H1 (cell line): Measurements from ENCODE around the gene ARRDC2. TPM values are rescaled to one million over a fixed set of nuclear protein-coding genes. Genes with fewer than 3 reads are reported as not detected.

Experiments used
- CTCF ChIA-PET: fragments of 300-600 bp; sonication (Branson Sonifier 250); formaldehyde crosslinking; loops from one replicate; lab custom pipeline; 2021; ENCODE audit not compliant: partially characterized antibody; lab: Charles Lee
- POLR2A ChIA-PET: fragments of 300-600 bp; sonication (Branson Sonifier 250); formaldehyde crosslinking; loops from one replicate; lab custom pipeline; 2021; ENCODE audit warnings: inconsistent platforms; ENCODE audit not compliant: partially characterized antibody; lab: Charles Lee
- DNase-seq, 2 experiments: peaks; one replicate each; pipeline versions ENCODE4 v3.0.0 to v3.0.0-alpha.2; 2010 to 2022; ENCODE audit warnings: low spot score in 2 of 2, low read depth in 1 of 2, mixed read lengths in 1 of 2
- FAIRE-seq: peaks from 2 replicates; lab custom pipeline; 2011; peaks lifted over from hg19 to GRCh38; lab: Jason Lieb, UNC
- H2AFZ ChIP-seq: 2 replicates; pipeline ENCODE4 v1.8.1; 2012; ENCODE audit warnings: low read length, inconsistent platforms
- H2AK5ac ChIP-seq: 2 replicates; pipeline ENCODE4 v1.6.1; 2013; ENCODE audit warnings: low read depth, low read length
- H2BK120ac ChIP-seq: replicated peaks from 2 replicates; pipeline ENCODE3; 2013; ENCODE audit warnings: low read depth, low read length, inconsistent platforms
- H2BK12ac ChIP-seq: 2 replicates; pipeline ENCODE4 v1.6.1; 2013; ENCODE audit warnings: low read depth, low read length
- H2BK15ac ChIP-seq: 2 replicates; pipeline ENCODE4 v1.6.1; 2013; ENCODE audit warnings: low read length
- H2BK20ac ChIP-seq: 2 replicates; pipeline ENCODE4 v1.6.1; 2013; ENCODE audit warnings: low read length
- H2BK5ac ChIP-seq: 2 replicates; pipeline ENCODE4 v1.6.1; 2013; ENCODE audit warnings: low read depth, low read length
- H3K14ac ChIP-seq: 2 replicates; pipeline ENCODE4 v1.6.1; 2013; ENCODE audit warnings: inconsistent platforms; ENCODE audit not compliant: insufficient read length
- H3K18ac ChIP-seq: 2 replicates; pipeline ENCODE4 v1.6.1; 2013; ENCODE audit warnings: low read length; ENCODE audit errors: extremely low read depth
- H3K23ac ChIP-seq: 2 replicates; pipeline ENCODE4 v1.6.1; 2013; ENCODE audit warnings: inconsistent platforms; ENCODE audit not compliant: insufficient read length
- H3K23me2 ChIP-seq: 2 replicates; pipeline ENCODE4 v1.6.1; 2013; ENCODE audit warnings: low read depth, low read length
- H3K27ac ChIP-seq: 2 replicates; pipeline ENCODE4 v1.6.1; 2011; ENCODE audit warnings: low read depth, low read length, inconsistent platforms
- H3K27me3 ChIP-seq, 4 experiments: replicated peaks in 1 of 4; 1 replicate in 1 of 4; 2 replicates in 3 of 4; pipeline versions ENCODE4 v1.6.1 to v1.8.1; 2011 to 2013; ENCODE audit warnings: low read length in 3 of 4, mild to moderate bottlenecking in 3 of 4, inconsistent platforms in 2 of 4, mixed read lengths in 2 of 4, moderate library complexity in 1 of 4; ENCODE audit not compliant: control insufficient read depth in 3 of 4, insufficient read depth in 3 of 4; ENCODE audit errors: extremely low read depth in 1 of 4
- H3K36me3 ChIP-seq, 4 experiments: 2 replicates each; pipeline versions ENCODE4 v1.6.1 to v1.8.1; 2011 to 2013; ENCODE audit warnings: mild to moderate bottlenecking in 4 of 4, low read length in 3 of 4, moderate library complexity in 2 of 4, control low read depth in 1 of 4, inconsistent platforms in 1 of 4; ENCODE audit not compliant: insufficient read depth in 4 of 4, control insufficient read depth in 2 of 4
- H3K4ac ChIP-seq: replicated peaks from 2 replicates; pipeline ENCODE3; 2013; ENCODE audit warnings: low read length, low read depth, mixed read lengths, inconsistent platforms; ENCODE audit not compliant: insufficient read length
- H3K4me1 ChIP-seq, 4 experiments: replicated peaks in 1 of 4; 1 replicate in 1 of 4; 2 replicates in 3 of 4; pipeline versions ENCODE4 v1.6.1 to v1.8.1; 2011 to 2013; ENCODE audit warnings: low read length in 3 of 4, inconsistent platforms in 2 of 4, mixed read lengths in 1 of 4; ENCODE audit not compliant: insufficient read depth in 4 of 4, control insufficient read depth in 3 of 4
- H3K4me2 ChIP-seq, 2 experiments: 2 replicates each; pipeline versions ENCODE4 v1.6.1 to v1.8.1; 2011 to 2013; ENCODE audit warnings: low read depth in 2 of 2, low read length in 2 of 2, control low read depth in 1 of 2, inconsistent platforms in 1 of 2, mild to moderate bottlenecking in 1 of 2; ENCODE audit not compliant: insufficient read depth in 1 of 2
- H3K4me3 ChIP-seq, 4 experiments: fragments of 200-600, 300-600 bp in 1 of 4; sonication (generic), shearing (Covaris generic), sonication (Bioruptor Twin) in 1 of 4; 2 replicates each; pipeline versions ENCODE4 v1.5.1 to v1.8.1; 2011 to 2016; ENCODE audit warnings: low read length in 4 of 4, low read depth in 3 of 4, control low read depth in 2 of 4, inconsistent platforms in 2 of 4, mild to moderate bottlenecking in 2 of 4, mixed read lengths in 1 of 4, moderate library complexity in 1 of 4; ENCODE audit not compliant: insufficient read depth in 2 of 4; ENCODE audit errors: extremely low read depth in 1 of 4
- H3K56ac ChIP-seq: replicated peaks from 2 replicates; pipeline ENCODE3; 2013; ENCODE audit warnings: low read depth, mild to moderate bottlenecking, mixed read lengths, low read length, inconsistent platforms; ENCODE audit not compliant: insufficient read length
- H3K79me1 ChIP-seq: 2 replicates; pipeline ENCODE4 v1.6.1; 2013; ENCODE audit warnings: low read depth, low read length, control low read depth
- H3K79me2 ChIP-seq, 2 experiments: 2 replicates each; pipeline versions ENCODE4 v1.6.1 to v1.8.1; 2012 to 2013; ENCODE audit warnings: low read length in 2 of 2, mild to moderate bottlenecking in 2 of 2, inconsistent platforms in 1 of 2; ENCODE audit not compliant: insufficient read depth in 2 of 2, control insufficient read depth in 1 of 2
- H3K9ac ChIP-seq, 4 experiments: replicated peaks in 1 of 4; 1 replicate in 1 of 4; 2 replicates in 3 of 4; pipeline versions ENCODE4 v1.6.1 to v1.8.1; 2011 to 2013; ENCODE audit warnings: low read depth in 3 of 4, low read length in 3 of 4, control low read depth in 2 of 4, mild to moderate bottlenecking in 2 of 4, moderate library complexity in 2 of 4, inconsistent platforms in 1 of 4; ENCODE audit errors: extremely low read depth in 1 of 4
- H3K9me3 ChIP-seq, 2 experiments: 2 replicates each; pipeline versions ENCODE4 v1.6.1 to v1.8.1; 2012 to 2013; ENCODE audit warnings: mild to moderate bottlenecking in 2 of 2, moderate library complexity in 2 of 2, control low read depth in 1 of 2, inconsistent platforms in 1 of 2, low read depth in 1 of 2, low read length in 1 of 2, mixed read lengths in 1 of 2; ENCODE audit not compliant: insufficient read depth in 2 of 2
- H4K20me1 ChIP-seq, 2 experiments: replicated peaks in 1 of 2; 2 replicates each; pipeline versions ENCODE3 to v1.8.1; 2011 to 2013; ENCODE audit warnings: inconsistent platforms in 2 of 2, low read length in 2 of 2, mild to moderate bottlenecking in 1 of 2; ENCODE audit not compliant: insufficient read depth in 2 of 2, control insufficient read depth in 1 of 2
- H4K5ac ChIP-seq: 2 replicates; pipeline ENCODE4 v1.6.1; 2013; ENCODE audit warnings: low read length, low read depth, mixed read lengths, inconsistent platforms; ENCODE audit not compliant: insufficient read length
- H4K8ac ChIP-seq: 2 replicates; pipeline ENCODE4 v1.8.0; 2013; ENCODE audit warnings: mild to moderate bottlenecking, moderate library complexity, low read length, inconsistent platforms; ENCODE audit not compliant: insufficient read depth; ENCODE audit errors: extremely low read depth
- H4K91ac ChIP-seq: replicated peaks from 2 replicates; pipeline ENCODE3; 2013; ENCODE audit warnings: low read length, mixed read lengths, inconsistent platforms; ENCODE audit not compliant: insufficient read length
- BCL11A ChIP-seq, 2 experiments: IDR thresholded peaks; one replicate each; pipeline ENCODE4 v1.6.1; 2011; ENCODE audit warnings: low read depth in 2 of 2, low read length in 2 of 2, mild to moderate bottlenecking in 2 of 2
- CBX5 ChIP-seq: fragments of 300-800, 300-1000 bp; sonication (generic); IDR thresholded peaks from 2 replicates; pipeline ENCODE4 v1.7.1; 2016; ENCODE audit warnings: antibody characterized with exemption, low read length, low read depth
- FOSL1 ChIP-seq: IDR thresholded peaks from 2 replicates; pipeline ENCODE4 v1.6.1; 2011; ENCODE audit warnings: mild to moderate bottlenecking, low read depth, low read length, moderate library complexity; ENCODE audit not compliant: insufficient read depth
- GABPA ChIP-seq: IDR thresholded peaks from 2 replicates; pipeline ENCODE4 v1.6.1; 2011; ENCODE audit warnings: mild to moderate bottlenecking, low read length, moderate library complexity, borderline replicate concordance; ENCODE audit not compliant: insufficient read depth
- JUND ChIP-seq: IDR thresholded peaks from 2 replicates; pipeline ENCODE4 v1.6.1; 2011; ENCODE audit warnings: mild to moderate bottlenecking, improper control_type of control experiment, low read length
- RAD21 ChIP-seq, 2 experiments: IDR thresholded peaks in 1 of 2; conservative IDR thresholded peaks in 1 of 2; 2 replicates each; pipeline ENCODE4 v1.6.1; 2011; ENCODE audit warnings: low read depth in 2 of 2, low read length in 2 of 2, improper control_type of control experiment in 1 of 2, inconsistent platforms in 1 of 2, mild to moderate bottlenecking in 1 of 2, moderate library complexity in 1 of 2
- SP2 ChIP-seq: IDR thresholded peaks from 2 replicates; pipeline ENCODE4 v1.6.1; 2012; ENCODE audit warnings: mild to moderate bottlenecking, low read length, inconsistent platforms
- SP4 ChIP-seq: IDR thresholded peaks from 2 replicates; pipeline ENCODE4 v1.6.1; 2012; ENCODE audit warnings: low read length, inconsistent platforms
- TAF7 ChIP-seq: optimal IDR thresholded peaks from 2 replicates; pipeline ENCODE3; 2011; ENCODE audit warnings: low read depth, mild to moderate bottlenecking, inconsistent platforms, low read length, moderate library complexity, borderline replicate concordance
- TBP ChIP-seq: IDR thresholded peaks from 2 replicates; pipeline ENCODE4 v1.6.1; 2011; ENCODE audit warnings: low read depth, low read length, improper control_type of control experiment
- WGBS, 2 experiments: shearing (Covaris generic) in 1 of 2; methylation state at CpG; one replicate each; pipeline versions ENCODE4 v1.1.6 to v1.1.7; 2013 to 2015; ENCODE audit warnings: low lambda C conversion rate in 2 of 2, mixed read lengths in 2 of 2, inconsistent platforms in 1 of 2, low coverage in 1 of 2, missing lambda C conversion rate in 1 of 2; ENCODE audit not compliant: insufficient replicate concordance in 2 of 2, insufficient coverage in 1 of 2, insufficient read length in 1 of 2; ENCODE audit errors: extremely low coverage in 1 of 2, missing lambda C conversion rate in 1 of 2; 5-methylcytosine and 5-hydroxymethylcytosine counted together
- polyA plus RNA-seq, 7 experiments: library from polyadenylated mRNA; depleted of rRNA in 3 of 7; stranded (reverse) in 5 of 7; unstranded in 2 of 7; fragments of >200 nt in 5 of 7; fragments of 200-250 nt in 2 of 7; gene quantifications; 1 replicate in 5 of 7; 2 replicates in 1 of 7; 4 replicates in 1 of 7; pipeline versions ENCODE4 v1.2.1 to v1.2.3, GENCODE V29; 2011 to 2013; ENCODE audit warnings: missing spikeins in 2 of 7, mixed read lengths in 2 of 7
- total RNA-seq: library from RNA; stranded (reverse); fragmentation: NEBNext Ultra II Directional; extraction: Animal tissue kit (Norgen Biotek cat#: 25700); gene quantifications from 2 replicates; pipeline ENCODE4 v1.2.1, GENCODE V29; 2021

ARRDC2 gene
- total and polyA plus RNA-seq, 2 of the 8 experiments (the other 6 are each of a cell fraction or from before 2014, with no cell fraction given) = 5.4 to 6.9 TPM

DNA sequence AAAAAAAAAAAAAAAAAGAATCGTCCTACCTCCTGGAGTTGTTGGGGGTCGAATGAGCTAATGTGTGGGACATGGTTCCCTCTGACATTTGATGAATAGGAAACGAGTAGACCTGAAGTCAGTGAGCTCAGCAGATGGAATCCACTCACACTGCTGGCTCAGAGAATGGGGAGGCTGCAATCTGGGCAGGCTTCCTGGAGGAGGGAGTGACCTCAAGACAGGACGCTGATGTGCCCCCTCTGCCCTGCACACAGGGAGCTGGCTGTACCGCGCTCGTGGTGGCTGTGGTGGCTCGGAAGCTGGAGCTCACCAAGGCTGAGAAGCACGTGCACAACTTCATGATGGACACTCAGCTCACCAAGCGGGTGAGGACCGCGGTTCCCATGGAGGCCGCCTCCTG lies 19.8 kb upstream of the ARRDC2 start:
- POLR2A ChIA-PET = interaction anchor here (0.9 to 1.2 kb wide), 2 partner anchors 12 to 125 kb away, joined by 3 to 5 read pairs; no protein-coding TSS in a partner anchor
- CTCF ChIA-PET = interaction anchor here (0.7 to 1.6 kb wide), 4 partner anchors 9 to 54 kb away, joined by 3 to 7 read pairs (median 4); no protein-coding TSS in a partner anchor
- no peak for TF ChIP-seq TBP
- no peak for TF ChIP-seq BCL11A (IDR thresholded peaks at IDR 0.05; ENCODE audit: low read depth in 2 of 2, low read length in 2 of 2)
- no peak for TF ChIP-seq FOSL1
- TF ChIP-seq JUND = no peak
- no peak for TF ChIP-seq CBX5
- TF ChIP-seq SP2 = no peak
- TF ChIP-seq SP4 = no peak
- no peak for TF ChIP-seq RAD21 (IDR thresholded peaks at IDR 0.05 in 1 of 2, conservative IDR thresholded peaks at IDR 0.05 in 1 of 2; ENCODE audit: low read depth in 2 of 2, low read length in 2 of 2)
- no peak for TF ChIP-seq TAF7
- no peak for TF ChIP-seq GABPA
- Histone ChIP-seq H3K9ac (no peak overlapping the region), H3K18ac (no peak overlapping the region), H3K27me3 (no peaks in the 10 kb centered on the region), H2AK5ac (no peak overlapping the region), H3K79me2 (no peaks in the 10 kb centered on the region), H2BK20ac (no peak overlapping the region), H3K23ac (no peak overlapping the region), H4K20me1 (no peaks in the 10 kb centered on the region), H2BK15ac (no peak overlapping the region), H3K4me2 (no peak overlapping the region), H2BK120ac (no peak overlapping the region), H3K4me3 (no peak overlapping the region), H3K9me3 (no peaks in the 10 kb centered on the region), H2BK5ac (no peak overlapping the region), H3K79me1 (no peaks in the 10 kb centered on the region; the same call in 1 of the 2 replicates), H3K56ac (no peak overlapping the region), H3K4ac (no peak overlapping the region), H3K27ac (no peak overlapping the region), H4K5ac (no peak overlapping the region), H3K36me3 (peaks cover 0 to 10% (median 0%) of the 10 kb centered on the region in 4 experiments; a peak in 2 of 8 replicates), H3K4me1 (no peaks in the 10 kb centered on the region), H2AFZ (no peak overlapping the region), H4K8ac (no peak overlapping the region), H3K14ac (no peak overlapping the region), H3K23me2 (no peaks in the 10 kb centered on the region), H4K91ac (no peak overlapping the region), H2BK12ac (peak overlapping the region; percentile 17; the same call in 1 of the 2 replicates)
- no peak for FAIRE-seq
- WGBS, 2 experiments = 95% methylated on average over 13 of the region's 13 CpGs; no CpG with 5 or more reads in 1 of the 2 experiments
- DNase-seq = no peak
